Bronchial epithelial cell (primary cell): ENCODE results near the gene UTP4. TPM values are rescaled to one million over a fixed set of nuclear protein-coding genes. Genes with fewer than 3 reads are reported as not detected.

Experiments used
- DNase-seq: peaks from one replicate; pipeline ENCODE4 v3.0.0-alpha.2; 2010; ENCODE audit warnings: low read depth
- FAIRE-seq: peaks from 2 replicates; lab custom pipeline; 2011; peaks lifted over from hg19 to GRCh38; lab: Jason Lieb, UNC
- H3K27me3 ChIP-seq: 2 replicates; pipeline ENCODE4 v1.5.1; 2011; ENCODE audit warnings: low read length; ENCODE audit not compliant: control insufficient read depth, insufficient read depth
- H3K36me3 ChIP-seq: 2 replicates; pipeline ENCODE4 v1.5.1; 2011; ENCODE audit warnings: low read length; ENCODE audit not compliant: control insufficient read depth, insufficient read depth
- H3K4me3 ChIP-seq: 2 replicates; pipeline ENCODE4 v1.5.1; 2011; ENCODE audit warnings: mild to moderate bottlenecking, low read depth, low read length, control low read depth
- CTCF ChIP-seq: IDR thresholded peaks from 2 replicates; pipeline ENCODE4 v1.5.1; 2011; ENCODE audit warnings: mild to moderate bottlenecking, moderate library complexity, low read length, control low read depth, inconsistent platforms; ENCODE audit not compliant: insufficient read depth, severe bottlenecking
- total RNA-seq: library from RNA; depleted of rRNA; stranded (reverse); fragments of >200 nt; gene quantifications from 2 replicates; pipeline ENCODE4 v1.2.1, GENCODE V29; 2014

The UTP4 gene
- total RNA-seq, 1 donor from 2014 or later: 21.9 TPM

GRCh38 chr16:69127966-69128510 lies 4.4 kb upstream of the UTP4 start:
- FAIRE-seq (no peak), DNase-seq (no peak)
- H3K27me3 ChIP-seq: no peaks in the 10 kb centered on the region
- H3K4me3 ChIP-seq: no peak overlapping the region
- TF ChIP-seq CTCF: no peak
- H3K36me3 ChIP-seq: peaks cover 3% of the 10 kb centered on the region

GRCh38 chr16:69130461-69130860 lies 2.0 kb upstream of the UTP4 start:
- Histone ChIP-seq H3K4me3 (no peak overlapping the region), H3K27me3 (no peaks in the 10 kb centered on the region), H3K36me3 (peaks cover 1% of the 10 kb centered on the region)
- FAIRE-seq: no peak
- no peak for TF ChIP-seq CTCF
- DNase-seq: no peak

- H3K4me3 ChIP-seq: peak overlapping the region; percentile 97
- DNase-seq (no peak), FAIRE-seq (no peak)
- peaks cover 1% of the 10 kb centered on the region for H3K36me3 ChIP-seq
- no peaks in the 10 kb centered on the region for H3K27me3 ChIP-seq
- no peak for TF ChIP-seq CTCF
Observed at GRCh38 chr16:69131167-69131838, 1.1 kb upstream of the UTP4 start.

GRCh38 chr16:69131839-69132423 lies 518 bp upstream of the UTP4 start:
- DNase-seq (peak; percentile 50), FAIRE-seq (no peak)
- H3K27me3 ChIP-seq: no peaks in the 10 kb centered on the region
- H3K36me3 ChIP-seq: peaks cover 1% of the 10 kb centered on the region
- peak overlapping the region; percentile 97 for H3K4me3 ChIP-seq
- TF ChIP-seq CTCF: no peak

GRCh38 chr16:69133373-69133954 lies 1.0 kb downstream of the UTP4 start:
- Histone ChIP-seq H3K4me3 (peak overlapping the region; percentile 97), H3K27me3 (no peaks in the 10 kb centered on the region), H3K36me3 (peaks cover 4% of the 10 kb centered on the region)
- DNase-seq (no peak), FAIRE-seq (no peak)
- no peak for TF ChIP-seq CTCF
